Measurements from ENCODE around the gene CDC14B. TPM values are rescaled to one million over a fixed set of nuclear protein-coding genes. Genes with fewer than 3 reads are reported as not detected.
"Not testable (repeated sequence)": the region's sequence is repeated elsewhere in the genome, so short reads cannot be mapped to it uniquely, and the experiment has no call there.

CDC14B gene
- total RNA-seq, 1 donor from 2014 or later, result 25.3 TPM

DNA sequence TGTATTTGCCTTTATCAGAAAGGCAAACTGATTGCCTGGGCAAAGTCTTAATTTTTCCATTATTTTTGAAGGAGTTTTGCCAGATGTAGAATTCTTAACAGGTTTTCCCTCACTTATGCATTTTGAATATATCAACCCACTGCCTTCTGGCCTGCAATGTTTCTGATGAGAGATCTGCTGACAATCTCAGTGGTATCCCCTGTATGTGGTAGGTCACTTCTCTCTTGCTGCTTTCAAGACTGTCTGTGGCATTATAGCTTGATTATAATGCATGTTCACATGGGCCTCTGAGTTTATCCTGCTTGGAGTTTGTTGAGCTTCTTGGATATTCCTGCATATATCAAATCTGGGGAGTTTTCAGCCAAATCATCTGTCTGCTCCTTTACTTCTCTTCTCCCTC lies 87.5 kb downstream of the CDC14B start:
- DNase-seq, result no peak

DNA sequence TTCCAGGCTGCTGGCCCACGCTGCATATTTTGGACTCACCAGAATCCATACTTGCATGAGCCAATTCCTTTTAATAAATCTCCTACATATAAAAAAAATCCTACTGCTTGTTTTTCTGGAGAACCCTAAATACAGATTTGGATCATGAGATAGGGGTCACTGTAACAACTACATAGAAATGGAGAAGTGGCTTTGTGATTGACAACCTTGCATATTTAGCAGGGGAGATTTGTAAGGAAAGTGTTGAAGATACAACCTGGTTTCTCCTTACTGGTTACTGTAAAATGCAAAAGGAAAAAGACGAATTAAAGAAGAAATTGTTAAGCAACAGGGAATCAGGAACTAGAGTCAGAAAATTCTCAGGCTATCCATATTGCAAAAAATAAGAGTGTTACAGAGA lies 94.9 kb downstream of the CDC14B start:
- DNase-seq, result no peak

DNA sequence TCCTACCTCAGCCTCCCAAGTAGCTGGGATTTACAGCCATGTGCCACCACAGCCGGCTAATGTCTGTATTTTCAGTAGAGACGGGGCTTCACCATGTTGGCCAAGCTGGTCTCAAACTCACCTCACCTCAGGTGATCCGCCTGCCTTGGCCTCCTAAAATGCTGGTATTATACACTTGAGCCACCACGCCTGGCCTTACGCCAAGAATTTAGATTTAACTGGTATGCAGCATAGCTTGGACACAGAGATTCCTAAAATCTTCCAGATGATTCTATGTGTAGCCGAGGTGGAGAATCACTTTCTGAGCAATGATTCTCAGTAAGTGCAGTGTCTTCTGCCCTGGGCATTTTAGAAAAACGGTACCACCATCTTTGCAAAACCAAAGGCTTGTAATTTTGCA lies 95.6 kb downstream of the CDC14B start:
- DNase-seq, result no peak

DNA sequence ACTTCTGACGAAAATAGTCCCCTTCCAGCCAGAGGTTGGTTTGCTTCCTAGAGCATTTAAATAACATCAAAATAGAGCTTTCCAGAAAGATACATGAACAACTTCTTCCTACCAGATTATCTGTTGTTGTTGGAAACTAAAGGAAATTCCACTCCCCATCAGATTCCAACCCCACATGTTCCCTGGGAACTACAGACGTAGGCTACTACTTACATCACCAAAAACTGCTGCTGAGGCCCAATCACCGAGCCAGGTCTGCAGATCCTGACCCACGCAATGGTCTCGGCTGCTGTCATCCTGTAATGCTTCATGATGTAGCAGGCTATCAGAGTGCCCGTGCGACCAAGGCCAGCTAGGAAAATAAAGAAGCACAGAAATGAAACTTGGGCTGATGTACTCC lies 96.3 kb downstream of the CDC14B start:
- DNase-seq, result no peak

DNA sequence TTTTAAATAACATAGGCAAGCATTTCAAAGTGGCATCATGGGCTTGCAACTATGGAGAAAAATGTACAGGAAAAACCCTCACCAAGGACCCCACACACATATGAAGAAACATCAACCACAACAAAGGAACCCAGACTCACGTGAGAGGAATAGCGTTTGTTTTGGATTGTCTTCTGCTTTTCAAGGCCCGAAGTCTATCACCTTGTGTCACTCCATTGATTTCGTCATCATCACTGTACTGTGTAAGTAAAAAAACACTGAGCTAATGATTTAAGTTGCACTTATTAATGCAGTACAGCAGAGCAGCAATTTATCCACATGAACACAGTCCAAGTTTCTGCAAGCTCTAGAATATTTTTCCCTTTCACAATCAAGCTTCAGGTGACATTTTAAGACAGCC lies 97.3 kb downstream of the CDC14B start:
- no peak for DNase-seq

DNA sequence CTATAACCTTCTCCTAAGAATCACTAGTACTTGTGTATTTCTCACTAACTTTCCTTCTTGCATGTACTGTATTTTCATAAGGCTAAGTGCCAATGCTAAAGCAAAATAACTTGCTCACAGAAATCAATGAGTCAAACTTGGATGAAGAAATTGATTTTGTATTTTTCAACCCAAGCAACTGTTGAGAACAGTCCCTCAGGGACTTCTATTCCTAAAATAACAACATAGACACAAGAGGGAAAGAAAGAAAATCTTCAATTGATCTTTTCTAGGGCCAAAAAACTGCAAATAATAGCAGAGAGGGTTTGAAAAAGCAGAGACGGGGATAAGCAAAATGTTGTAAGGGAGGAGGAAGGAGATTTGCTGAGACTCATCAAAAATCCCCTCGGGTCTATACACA lies 99.9 kb downstream of the CDC14B start:
- no peak for DNase-seq

DNA sequence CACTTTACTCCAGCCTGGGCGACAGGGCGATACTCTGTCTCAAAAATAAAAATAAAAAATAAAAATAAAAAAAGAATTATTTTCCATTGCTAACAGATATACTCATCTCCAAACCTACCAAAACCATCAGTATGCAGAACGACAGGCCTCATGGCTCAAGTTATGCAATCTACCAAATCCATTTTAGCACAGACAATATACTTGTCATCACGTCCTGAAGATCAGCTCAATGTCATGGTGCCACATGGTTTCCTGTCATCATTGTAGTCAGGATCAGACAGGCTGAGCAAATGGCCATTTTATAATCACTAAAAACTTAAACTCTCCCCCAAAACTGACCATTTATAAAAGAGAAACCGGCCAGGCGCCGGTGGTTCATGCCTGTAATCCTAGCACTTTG lies 100.5 kb downstream of the CDC14B start:
- DNase-seq, result no peak

DNA sequence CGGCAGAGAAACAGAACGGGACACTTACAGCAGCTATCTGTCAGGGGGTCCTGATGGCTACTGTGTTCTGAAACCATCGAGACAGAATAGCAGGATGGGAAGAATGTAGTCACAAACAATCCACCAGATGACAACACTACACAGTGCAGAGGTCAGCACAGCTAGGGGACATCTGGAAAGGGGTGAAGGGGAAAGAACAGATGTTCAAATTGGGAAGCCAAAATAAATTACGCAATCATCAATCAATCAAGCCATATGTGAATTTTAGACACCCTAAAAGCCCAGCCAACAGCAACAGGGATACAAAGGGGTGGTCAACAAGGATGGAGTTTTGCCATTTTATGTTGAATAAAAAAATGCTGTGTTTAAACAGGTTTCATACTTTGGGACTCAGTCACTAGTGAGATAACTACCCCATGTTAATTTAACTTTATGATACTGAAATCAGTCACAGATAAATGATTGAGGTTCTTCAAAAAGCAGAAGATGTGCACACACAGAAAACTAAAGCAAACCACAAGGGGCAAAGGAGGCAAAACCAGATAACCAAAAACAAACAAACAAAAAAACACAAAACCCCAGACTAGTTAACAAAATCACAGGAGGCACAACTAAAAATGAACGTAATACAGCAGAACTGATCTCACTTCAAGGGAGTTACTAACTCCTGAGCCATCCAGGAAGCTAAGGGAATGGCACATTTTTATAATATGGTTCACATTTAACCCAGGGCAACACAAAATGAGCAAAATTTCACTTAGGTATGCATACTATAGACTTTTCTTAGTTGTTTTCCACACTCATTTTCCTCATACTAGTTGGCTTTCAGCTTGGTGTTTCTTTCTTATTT lies 103.8 kb downstream of the CDC14B start:
- no peak for DNase-seq

DNA sequence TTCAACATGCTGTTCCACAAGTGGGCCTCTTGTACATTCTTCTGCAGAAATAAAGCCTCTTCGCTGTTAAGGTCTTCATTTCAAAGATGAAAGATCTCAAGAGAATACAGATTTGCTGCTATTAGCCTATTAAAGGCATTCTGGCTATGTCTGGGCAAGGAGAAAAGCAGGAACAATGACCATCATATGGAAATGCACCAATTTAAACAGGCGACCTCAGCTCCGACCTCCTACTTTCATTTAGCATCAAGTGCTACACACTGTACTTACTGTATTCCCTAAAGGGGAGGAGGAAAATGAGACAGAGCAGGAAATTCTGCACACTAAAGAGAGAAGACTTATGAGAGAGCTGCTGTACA lies 104.9 kb downstream of the CDC14B start:
- DNase-seq, result no peak

DNA sequence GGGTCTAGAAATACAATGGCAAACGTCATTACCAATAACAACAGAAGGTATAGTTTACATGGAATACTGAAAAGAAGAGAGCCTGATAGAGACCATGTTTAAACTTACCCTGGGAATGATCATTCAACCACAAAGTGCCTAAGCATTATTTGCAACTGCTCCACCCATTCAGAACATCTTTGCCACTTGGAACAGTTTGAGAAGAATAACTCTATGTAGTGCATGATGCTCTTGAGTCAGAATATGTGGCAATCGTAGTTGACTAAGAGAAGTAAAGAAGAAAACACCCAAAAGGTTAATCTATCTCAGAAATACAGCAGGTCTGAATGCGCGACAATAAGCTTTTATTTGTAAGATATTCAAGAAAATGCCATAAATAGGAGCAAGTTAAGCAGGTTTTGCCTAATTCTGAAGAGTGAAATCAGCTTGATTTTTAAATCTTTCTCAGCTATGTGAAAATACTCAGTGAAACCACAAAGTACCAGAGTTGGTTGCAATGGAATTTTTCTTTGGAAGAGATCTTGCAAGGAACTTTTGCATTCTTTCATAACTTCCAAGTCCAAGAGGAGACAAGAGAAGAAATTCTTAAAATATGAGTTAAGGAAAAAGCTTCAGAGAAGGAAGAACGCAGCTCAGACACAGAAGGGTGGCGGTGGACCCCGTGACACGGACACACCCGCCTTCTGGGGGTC lies 105.4 kb downstream of the CDC14B start:
- DNase-seq, result no peak

DNA sequence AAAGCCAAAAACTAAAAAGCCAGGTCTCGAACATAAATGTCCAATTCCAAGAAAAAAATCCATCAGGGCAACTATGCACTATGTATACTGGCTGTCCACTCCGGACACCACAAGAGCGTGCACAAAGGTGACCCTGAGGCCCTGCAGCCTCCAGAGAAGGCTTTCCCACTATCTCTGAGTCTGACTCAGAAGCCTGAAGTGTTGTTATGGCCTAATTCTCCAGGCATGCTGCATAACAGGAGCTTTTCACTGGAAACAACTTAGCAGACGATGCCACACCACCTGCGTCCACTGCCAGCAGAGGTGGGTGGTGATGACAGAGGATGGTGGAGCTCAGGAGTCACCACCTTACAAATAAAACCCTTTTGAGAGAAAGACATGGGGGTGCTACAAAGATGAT lies 106.0 kb downstream of the CDC14B start:
- no peak for DNase-seq

DNA sequence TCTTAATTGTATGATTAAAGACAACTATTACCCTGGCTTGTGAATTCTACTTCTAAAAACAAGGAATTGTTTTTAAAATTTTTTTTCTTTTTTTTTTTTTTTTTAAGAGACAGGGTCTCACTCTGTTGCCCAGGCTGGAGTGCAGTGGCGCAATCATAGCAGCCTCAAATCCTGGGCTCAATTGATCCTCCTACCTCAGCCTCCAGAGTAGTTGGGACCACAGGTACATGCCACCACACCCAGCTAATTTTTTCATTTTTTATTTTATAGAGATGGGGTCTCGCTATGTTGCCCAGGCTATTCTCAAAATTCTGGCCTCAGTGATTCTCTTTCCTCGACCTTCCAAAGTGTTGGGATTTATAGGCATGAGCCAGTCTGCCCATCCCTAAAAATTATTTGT lies 107.4 kb downstream of the CDC14B start:
- DNase-seq, result no peak

DNA sequence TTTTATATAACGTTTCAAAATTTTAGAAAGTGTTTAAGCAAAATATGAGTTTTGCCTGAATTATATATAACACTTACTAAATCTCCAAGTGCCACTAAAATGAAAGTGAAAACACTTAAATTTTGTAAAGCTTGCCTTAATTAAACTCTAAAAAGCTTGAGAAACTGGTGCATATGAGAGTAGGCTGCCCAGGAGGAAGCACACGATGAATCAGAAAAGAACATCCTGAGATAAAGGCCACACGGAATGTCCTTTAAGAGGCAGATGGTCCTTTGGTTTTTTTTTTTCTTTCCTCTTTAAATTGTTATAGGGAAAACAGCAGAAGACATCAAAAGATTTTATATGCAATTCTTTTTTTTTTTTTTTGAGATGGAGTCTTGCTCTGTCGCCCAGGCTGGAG lies 109.4 kb downstream of the CDC14B start:
- DNase-seq, result no peak

DNA sequence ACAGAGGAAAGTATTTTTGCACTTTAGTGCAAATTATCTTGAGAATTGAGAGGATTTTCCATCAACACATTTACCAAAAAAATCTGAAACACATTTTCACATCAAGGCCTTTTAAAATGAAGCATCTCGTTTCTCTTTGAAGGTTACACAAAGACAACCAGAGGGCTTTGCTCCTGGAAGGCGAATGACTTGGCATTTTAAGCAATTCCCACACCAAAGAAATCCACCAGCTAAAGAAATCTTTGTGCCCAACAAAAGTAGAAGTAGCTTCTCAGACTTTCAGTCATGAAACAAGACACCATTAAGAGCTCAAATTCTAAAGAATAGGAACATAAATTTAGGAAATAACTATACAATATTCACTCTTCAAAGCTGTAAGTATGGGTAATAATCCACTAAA lies 109.8 kb downstream of the CDC14B start:
- DNase-seq, result no peak

DNA sequence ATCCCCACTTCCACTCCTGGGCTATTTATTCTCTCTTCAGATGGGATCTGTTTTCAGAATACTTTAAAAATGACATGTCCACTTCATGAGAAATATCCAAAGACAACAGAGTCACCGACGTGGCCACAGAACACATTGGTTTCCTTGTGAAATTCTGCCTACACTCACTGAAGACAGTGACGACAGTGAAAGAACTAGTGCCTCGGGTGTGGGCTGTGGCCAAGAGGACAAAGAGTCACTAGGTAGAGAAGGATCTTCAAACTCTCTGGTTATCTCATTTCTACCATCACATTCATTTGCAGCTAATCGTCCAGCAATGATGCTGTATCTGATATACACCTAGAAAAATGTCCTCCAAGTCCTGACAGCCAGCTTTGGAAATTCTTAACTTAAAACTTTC lies 110.6 kb downstream of the CDC14B start:
- DNase-seq, result no peak

DNA sequence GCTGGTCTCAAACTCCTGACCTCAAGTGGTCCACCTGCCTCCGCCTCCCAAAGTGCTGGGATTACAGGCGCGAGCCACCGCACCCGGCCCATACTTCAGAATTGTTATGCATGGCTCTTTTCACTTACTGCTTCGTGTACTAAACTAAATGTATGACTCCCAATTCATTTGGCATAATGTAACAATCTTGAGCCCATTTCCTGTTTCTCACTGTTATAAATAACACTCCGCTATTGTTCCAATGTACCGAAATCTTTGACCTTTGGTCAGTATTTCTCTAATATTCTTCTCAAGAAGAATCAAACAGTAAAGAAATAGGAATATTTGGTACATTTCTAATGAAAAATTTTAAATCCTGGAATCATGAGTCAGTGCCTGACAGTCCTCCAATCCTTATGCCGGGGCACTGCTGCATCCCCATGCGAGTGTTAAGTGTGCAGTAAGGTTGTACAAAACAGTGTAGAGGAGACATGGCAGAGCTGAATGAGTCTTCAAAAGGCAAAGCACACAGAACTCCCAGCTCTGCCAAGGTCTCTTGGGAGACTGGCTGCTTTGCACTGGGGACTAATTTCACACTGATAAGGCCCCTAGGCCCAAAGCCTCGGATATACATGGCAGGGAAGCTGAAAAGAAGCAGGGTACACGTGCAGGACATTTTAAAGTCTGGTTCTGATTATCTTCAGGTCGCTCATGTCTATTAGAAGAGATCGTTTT lies 111.3 kb downstream of the CDC14B start:
- no peak for DNase-seq

DNA sequence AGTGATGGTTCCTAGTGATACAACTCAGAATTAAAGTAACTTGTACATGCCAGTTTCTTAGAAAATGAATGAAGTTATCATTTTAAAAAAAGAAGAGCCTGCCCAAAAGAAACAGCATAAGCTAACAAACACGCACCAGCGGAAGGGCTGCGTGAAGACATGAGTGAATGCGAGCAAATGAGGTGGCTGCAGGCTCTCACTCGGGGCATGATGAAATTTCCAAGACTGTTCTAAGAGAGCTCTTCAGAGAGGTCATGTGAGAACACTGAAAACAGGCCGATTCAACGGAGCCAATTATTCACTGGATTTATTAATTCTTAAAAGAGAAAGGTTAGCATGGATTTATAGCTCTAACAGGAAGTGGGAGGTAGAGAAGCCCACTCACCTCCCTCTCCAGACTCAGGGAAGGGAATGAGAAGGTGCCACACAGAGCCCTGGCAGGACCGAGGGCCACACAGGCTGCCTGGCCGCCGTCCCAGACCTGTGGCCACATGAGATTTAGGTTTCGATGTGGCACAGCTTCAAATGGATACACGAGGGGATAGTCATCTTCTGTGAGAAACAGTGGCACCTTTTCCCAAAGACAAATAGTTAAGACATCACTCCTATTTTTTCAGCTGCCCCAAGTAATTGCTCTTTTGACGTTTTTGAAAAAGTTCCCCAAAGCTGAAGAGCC lies 114.2 kb downstream of the CDC14B start:
- DNase-seq, result no peak

DNA sequence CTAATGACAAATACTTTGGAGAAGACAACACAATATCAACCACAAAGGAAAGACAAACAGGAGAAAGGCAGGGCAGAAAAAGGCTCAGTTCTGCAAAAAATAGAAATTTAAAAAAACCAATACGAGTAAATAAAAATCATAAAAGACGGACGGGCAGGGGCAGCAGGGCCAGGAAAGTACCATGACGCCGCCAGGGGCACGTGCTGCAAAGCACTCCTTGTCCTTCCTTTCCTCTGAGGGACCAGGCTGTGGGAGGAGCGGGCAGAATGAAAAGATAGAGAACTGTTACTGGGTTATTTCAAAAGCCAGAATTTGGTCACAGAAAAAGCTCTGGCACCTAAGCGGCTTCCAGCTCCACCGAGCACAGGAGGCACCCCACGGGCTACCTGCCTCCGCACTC lies 115.7 kb downstream of the CDC14B start:
- no peak for DNase-seq

DNA sequence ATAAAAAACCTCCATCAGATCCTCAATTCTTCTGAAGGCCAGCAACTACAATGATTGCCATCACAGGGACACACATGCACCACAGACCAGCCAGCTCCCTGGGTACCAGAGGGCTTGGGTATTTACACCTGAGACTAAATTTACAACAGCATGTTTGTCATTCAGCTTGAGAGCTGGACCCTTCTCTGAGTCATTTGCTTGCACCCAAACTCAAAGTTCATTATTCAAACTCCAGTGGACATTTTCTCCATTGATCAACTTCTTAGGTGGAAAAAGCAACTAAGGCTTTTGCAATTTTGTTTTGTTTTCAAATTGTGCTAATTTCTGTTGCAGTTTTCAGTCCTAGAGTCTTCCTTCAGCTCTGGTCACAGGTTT lies 116.3 kb downstream of the CDC14B start:
- not testable (repeated sequence) for DNase-seq

DNA sequence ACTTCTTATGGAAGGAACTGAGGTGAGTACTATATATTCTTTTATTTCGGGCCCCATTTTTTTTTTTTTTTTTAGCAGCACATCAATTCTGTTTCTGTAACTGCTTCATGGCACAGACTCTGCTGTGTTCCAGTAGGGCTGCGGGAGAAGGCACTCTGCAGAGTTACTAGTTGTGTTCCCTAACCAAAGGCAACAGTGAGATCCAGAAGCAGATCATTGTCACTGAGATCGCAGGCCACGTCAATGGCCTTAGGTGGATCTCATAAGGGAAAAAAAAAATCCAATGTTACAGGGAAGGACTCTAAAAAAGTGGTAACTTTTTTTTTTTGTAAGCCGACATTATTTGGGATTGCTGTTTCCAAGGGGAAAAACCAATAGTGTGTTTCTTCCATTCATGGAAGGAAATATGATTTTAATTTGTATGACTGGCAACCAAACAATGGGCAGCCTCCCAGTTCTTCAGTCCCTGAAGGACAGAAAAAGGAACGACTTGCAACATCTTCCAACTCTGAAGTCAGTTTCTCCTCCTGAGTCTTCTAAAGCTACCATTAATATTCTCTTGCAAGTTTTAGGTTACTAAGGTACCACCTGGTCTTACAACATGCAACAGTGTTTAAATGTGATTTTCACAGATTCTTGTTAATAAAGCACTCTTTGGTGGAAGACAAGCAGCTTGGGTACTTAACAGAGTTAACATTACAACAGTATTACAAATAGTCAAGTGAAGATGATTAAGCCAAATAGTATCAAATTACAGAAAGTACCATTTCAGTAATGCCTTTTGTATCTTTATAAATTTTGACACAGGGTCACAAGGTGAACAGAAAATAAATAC lies 116.9 kb downstream of the CDC14B start:
- DNase-seq, result no peak

DNA sequence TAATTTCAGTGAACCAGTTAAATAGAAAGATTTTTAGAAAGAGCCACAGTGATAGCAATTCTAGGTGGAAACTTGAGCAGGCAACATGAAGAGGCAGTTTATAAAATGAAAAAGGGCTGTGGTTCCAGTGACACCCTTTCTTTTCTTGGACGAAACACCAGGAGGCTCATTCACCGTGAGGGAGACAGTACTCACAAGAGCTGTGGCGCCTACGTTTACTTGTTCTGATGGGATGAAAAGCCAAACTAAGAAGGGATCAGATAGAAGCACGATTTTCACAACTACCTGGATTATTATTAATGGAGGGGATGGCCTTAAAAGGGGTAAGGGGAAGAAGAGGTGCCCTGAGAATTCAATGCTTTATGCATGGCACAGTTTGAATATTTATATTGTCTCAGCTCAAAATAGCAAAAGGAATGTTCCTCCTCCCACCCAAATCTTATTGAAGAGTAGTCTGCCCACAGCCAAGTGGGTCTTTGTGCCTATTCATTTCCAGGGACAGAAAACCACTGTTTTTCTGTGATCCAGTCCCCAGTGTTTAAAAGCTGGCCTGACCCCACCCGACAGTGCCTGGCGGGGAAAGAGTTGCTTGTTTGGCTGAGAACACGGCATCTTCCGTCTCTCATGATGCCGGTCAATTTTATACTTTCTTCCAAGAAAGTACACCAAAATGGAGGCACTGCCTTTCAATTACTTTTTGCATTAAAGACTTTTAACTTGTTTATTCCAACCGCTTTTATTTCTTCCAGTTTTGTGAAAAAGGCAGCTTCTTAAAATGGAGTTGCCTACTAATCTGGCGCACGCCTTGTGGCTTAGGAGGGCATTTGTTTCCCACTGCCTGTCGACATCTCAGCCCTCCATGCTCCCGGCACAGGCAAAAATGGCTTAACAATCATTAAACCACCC lies 117.8 kb downstream of the CDC14B start:
- DNase-seq, result peak; percentile 22
